SK-N-SH (cell line): ENCODE data around the gene GUCA1A. TPM values are rescaled to one million over a fixed set of nuclear protein-coding genes. Genes with fewer than 3 reads are reported as not detected.
A peak's percentile ranks its signal among the peaks of the same experiment; 100 is the strongest.

Experiments used
- CTCF ChIA-PET: fragments of 300-600, 350-600 bp; formaldehyde crosslinking; extraction: SDS; loops from one replicate; lab custom pipeline; 2021; lab: Yijun Ruan, JAX
- POLR2A ChIA-PET: fragments of 350-600 bp; sonication (Branson Sonifier 250); formaldehyde crosslinking; extraction: SDS; loops from one replicate; lab custom pipeline; 2020; ENCODE audit warnings: antibody characterized with exemption, inconsistent platforms; lab: Yijun Ruan, JAX
- DNase-seq: peaks from one replicate; pipeline ENCODE4 v3.0.0; 2012
- H2AFZ ChIP-seq: fragments of 200-600 bp; sonication (generic); 2 replicates; pipeline ENCODE4 v1.8.1; 2016; ENCODE audit warnings: antibody characterized with exemption, mild to moderate bottlenecking, low read depth
- H3F3A ChIP-seq: fragments of 200-600 bp; sonication (generic); replicated peaks from 2 replicates; pipeline ENCODE3; 2016; ENCODE audit warnings: antibody characterized with exemption, mild to moderate bottlenecking; ENCODE audit not compliant: insufficient read depth
- H3K27ac ChIP-seq, 2 experiments: fragments of 200-500 bp in 1 of 2; fragments of 200-600 bp in 1 of 2; sonication (Bioruptor generic) in 1 of 2; sonication (generic), shearing (Covaris generic) in 1 of 2; 2 replicates each; pipeline versions ENCODE4 v1.5.1 to v1.6.1; 2014 to 2016; ENCODE audit warnings: low read depth in 2 of 2, inconsistent platforms in 1 of 2, low read length in 1 of 2, mild to moderate bottlenecking in 1 of 2, mixed read lengths in 1 of 2
- H3K27me3 ChIP-seq: fragments of 200-600 bp; sonication (generic), shearing (Covaris generic); 2 replicates; pipeline ENCODE4 v1.6.1; 2016; ENCODE audit warnings: mixed run types; ENCODE audit not compliant: insufficient read depth
- H3K36me3 ChIP-seq, 2 experiments: fragments of 200-500 bp in 1 of 2; fragments of 200-600 bp in 1 of 2; sonication (Bioruptor generic) in 1 of 2; sonication (generic) in 1 of 2; replicated peaks in 1 of 2; 2 replicates each; pipeline versions ENCODE3 to v1.5.1; 2014 to 2016; ENCODE audit warnings: low read length in 1 of 2, mild to moderate bottlenecking in 1 of 2; ENCODE audit not compliant: insufficient read depth in 2 of 2, control insufficient read depth in 1 of 2
- H3K4me1 ChIP-seq, 2 experiments: fragments of 200-500 bp in 1 of 2; fragments of 200-600 bp in 1 of 2; sonication (Bioruptor generic) in 1 of 2; sonication (generic), shearing (Covaris generic) in 1 of 2; 2 replicates each; pipeline versions ENCODE4 v1.5.1 to v1.6.1; 2014 to 2016; ENCODE audit warnings: low read depth in 1 of 2, low read length in 1 of 2, mixed run types in 1 of 2; ENCODE audit not compliant: insufficient read depth in 2 of 2, control insufficient read depth in 1 of 2
- H3K4me2 ChIP-seq: fragments of 200-600 bp; sonication (generic), shearing (Covaris generic); 2 replicates; pipeline ENCODE4 v1.6.1; 2017; ENCODE audit warnings: mixed run types
- H3K4me3 ChIP-seq, 2 experiments: fragments of 200-500 bp in 1 of 2; fragments of 200-600 bp in 1 of 2; sonication (Bioruptor generic) in 1 of 2; sonication (generic), shearing (Covaris generic) in 1 of 2; 2 replicates each; pipeline versions ENCODE4 v1.5.1 to v1.8.1; 2014 to 2016; ENCODE audit warnings: low read depth in 2 of 2, inconsistent platforms in 1 of 2, low read length in 1 of 2, mild to moderate bottlenecking in 1 of 2, mixed read lengths in 1 of 2, moderate library complexity in 1 of 2
- H3K79me2 ChIP-seq: fragments of 200-600 bp; sonication (generic); 2 replicates; pipeline ENCODE4 v1.8.1; 2017; ENCODE audit warnings: mild to moderate bottlenecking; ENCODE audit not compliant: insufficient read depth
- H3K9ac ChIP-seq: fragments of 200-600 bp; sonication (generic); 2 replicates; pipeline ENCODE4 v1.6.1; 2017; ENCODE audit warnings: mixed run types
- H3K9me2 ChIP-seq: fragments of 200-600 bp; sonication (generic); 2 replicates; pipeline ENCODE4 v1.6.1; 2017; ENCODE audit warnings: mixed run types
- H3K9me3 ChIP-seq: fragments of 200-600 bp; sonication (generic); 2 replicates; pipeline ENCODE4 v1.6.1; 2017; ENCODE audit warnings: mixed run types, mild to moderate bottlenecking, moderate library complexity
- H4K20me1 ChIP-seq: fragments of 200-600 bp; sonication (generic); 2 replicates; pipeline ENCODE4 v1.6.1; 2017; ENCODE audit warnings: mild to moderate bottlenecking, mixed run types; ENCODE audit not compliant: insufficient read depth
- CHD2 ChIP-seq: fragments of 150-350 bp; IDR thresholded peaks from 2 replicates; pipeline ENCODE4 v1.6.1; 2018; ENCODE audit warnings: low read length; ENCODE audit not compliant: partially characterized antibody
- EP300 ChIP-seq, 2 experiments: IDR thresholded peaks; 2 replicates each; pipeline versions ENCODE4 v1.4.0 to v1.6.1; 2012; ENCODE audit warnings: borderline replicate concordance in 1 of 2, low read depth in 1 of 2, low read length in 1 of 2
- FOSL2 ChIP-seq: IDR thresholded peaks from 2 replicates; pipeline ENCODE4 v1.4.0; 2012; ENCODE audit warnings: low read depth, mild to moderate bottlenecking, moderate library complexity, borderline replicate concordance
- GATA2 ChIP-seq: sonication (generic); formaldehyde crosslinking; IDR thresholded peaks from 2 replicates; pipeline ENCODE4 v1.5.0; 2020; ENCODE audit warnings: mild to moderate bottlenecking, missing genetic modification reagents
- JUND ChIP-seq: IDR thresholded peaks from 2 replicates; pipeline ENCODE4 v1.4.0; 2012
- MXI1 ChIP-seq: IDR thresholded peaks from 2 replicates; pipeline ENCODE4 v1.6.1; 2012; ENCODE audit warnings: mild to moderate bottlenecking, low read depth, low read length, improper control_type of control experiment
- NFIC ChIP-seq: IDR thresholded peaks from 2 replicates; pipeline ENCODE4 v1.4.0; 2012; ENCODE audit warnings: borderline replicate concordance
- NRF1 ChIP-seq: IDR thresholded peaks from 2 replicates; pipeline ENCODE4 v1.6.1; 2012; ENCODE audit warnings: low read depth, mild to moderate bottlenecking, low read length
- POLR2AphosphoS5 ChIP-seq: IDR thresholded peaks from 2 replicates; pipeline ENCODE4 v1.6.1; 2012; ENCODE audit warnings: low read depth, low read length
- TAF1 ChIP-seq: IDR thresholded peaks from 2 replicates; pipeline ENCODE4 v1.6.1; 2012; ENCODE audit warnings: low read depth, mild to moderate bottlenecking, low read length, moderate library complexity, borderline replicate concordance
- YY1 ChIP-seq: IDR thresholded peaks from 2 replicates; pipeline ENCODE4 v1.4.0; 2012; ENCODE audit warnings: low read depth, mild to moderate bottlenecking
- WGBS: methylation state at CpG from one replicate; pipeline ENCODE4 v1.1.6; 2017; ENCODE audit warnings: low lambda C conversion rate; 5-methylcytosine and 5-hydroxymethylcytosine counted together
- polyA plus RNA-seq, 3 experiments: library from polyadenylated mRNA; depleted of rRNA; stranded (reverse); fragments of >200 nt; gene quantifications; 2 replicates each; pipeline ENCODE4 v1.2.3, GENCODE V29; 2012
- TF ChIP-seq, protein P1 (sequence below): IDR thresholded peaks from 2 replicates; pipeline ENCODE4 v1.4.0; 2012; ENCODE audit warnings: low read depth, borderline replicate concordance
- TF ChIP-seq, protein P2 (sequence below): IDR thresholded peaks from 2 replicates; pipeline ENCODE4 v1.4.0; 2012; ENCODE audit warnings: low read depth

The GUCA1A gene
- polyA plus RNA-seq, 1 of the 3 experiments (the other 2 are of a cell fraction), result 0.77 TPM

DNA sequence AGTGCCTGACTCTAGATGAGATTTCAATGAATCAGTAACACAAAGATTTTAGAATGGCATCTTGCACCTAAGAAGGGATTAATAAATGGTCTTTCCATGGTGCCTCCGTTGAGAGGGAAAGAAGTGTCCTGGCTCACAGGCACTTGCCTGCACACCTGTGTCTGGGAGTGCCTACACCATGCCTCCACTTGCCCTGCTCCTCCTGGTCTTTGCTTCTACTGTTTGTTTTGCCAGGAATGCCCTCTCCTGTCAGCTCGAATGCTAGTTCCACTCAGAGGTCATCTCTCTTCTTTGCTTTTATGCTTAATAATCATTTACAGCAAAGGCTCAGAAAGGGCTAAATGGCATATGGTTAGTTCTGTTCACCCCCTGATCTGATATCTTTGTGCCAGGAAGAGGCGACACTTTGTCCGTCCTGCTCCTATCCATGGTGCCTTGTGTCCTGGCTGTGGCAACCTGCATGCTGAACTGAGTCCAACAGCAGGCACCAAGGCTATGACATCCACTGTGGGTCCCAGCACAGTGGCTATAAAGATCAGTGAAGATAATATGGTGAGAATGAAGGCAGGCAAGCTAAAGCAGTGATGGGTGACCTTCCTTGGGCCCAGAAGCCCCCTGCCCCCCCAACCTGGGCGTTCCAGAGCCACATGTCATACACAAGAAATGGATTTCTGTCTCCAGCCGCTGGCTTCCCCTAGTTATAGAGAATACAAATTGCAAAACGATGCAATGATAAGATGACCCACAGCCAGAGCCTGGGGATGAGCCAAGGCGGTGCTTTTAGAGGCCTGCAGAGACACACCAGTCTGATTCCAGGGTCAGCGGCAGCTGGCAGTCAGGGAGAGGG lies 32.2 kb upstream of the GUCA1A start:
- CTCF ChIA-PET, result interaction anchor here (0.6 to 1.2 kb wide), 2 partner anchors 11 to 54 kb away, joined by 3 read pairs; no protein-coding TSS in a partner anchor
- WGBS, result 72% methylated on average over 9 of the region's 9 CpGs
- H2AFZ ChIP-seq, result no peak overlapping the region

DNA sequence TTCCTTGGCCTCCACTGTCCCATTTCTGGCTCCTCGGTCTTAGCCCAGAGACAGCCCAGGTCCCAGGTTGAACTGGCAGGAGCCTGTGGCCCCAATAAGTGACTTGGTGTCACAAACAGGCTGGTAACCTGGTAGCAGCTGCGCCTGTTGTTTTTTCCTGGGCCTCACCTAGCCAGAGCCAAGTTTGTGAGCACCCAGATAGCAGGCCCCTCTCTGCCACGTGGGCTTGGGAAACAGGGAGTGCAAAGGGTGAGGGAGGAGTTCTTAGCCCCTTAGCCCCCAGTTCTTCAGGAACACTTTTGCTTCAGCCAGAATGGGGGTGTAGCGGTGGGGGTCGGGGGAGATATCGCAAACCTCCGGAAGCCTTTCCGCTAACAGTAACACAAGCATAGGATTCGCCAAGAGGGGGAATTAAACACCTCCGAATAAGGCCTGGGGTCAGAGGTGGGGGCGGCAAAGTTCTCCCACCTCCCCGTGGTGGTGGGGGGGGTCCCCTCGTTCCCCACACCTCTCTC lies 31.5 kb upstream of the GUCA1A start:
- Histone ChIP-seq H3K4me1 (peaks cover 14 to 33% of the 10 kb centered on the region in 2 experiments; a peak in 3 of 4 replicates), H3K4me2 (no peak overlapping the region), H4K20me1 (no peaks in the 10 kb centered on the region), H3K36me3 (no peaks in the 10 kb centered on the region), H3K79me2 (no peaks in the 10 kb centered on the region)
- 76% methylated on average over 12 of the region's 13 CpGs for WGBS
- no peak for DNase-seq
- POLR2A ChIA-PET, result no interaction called here
- TF ChIP-seq YY1 (no peak), CHD2 (no peak), NFIC (no peak), JUND (no peak)
- TF ChIP-seq, protein P1, sequence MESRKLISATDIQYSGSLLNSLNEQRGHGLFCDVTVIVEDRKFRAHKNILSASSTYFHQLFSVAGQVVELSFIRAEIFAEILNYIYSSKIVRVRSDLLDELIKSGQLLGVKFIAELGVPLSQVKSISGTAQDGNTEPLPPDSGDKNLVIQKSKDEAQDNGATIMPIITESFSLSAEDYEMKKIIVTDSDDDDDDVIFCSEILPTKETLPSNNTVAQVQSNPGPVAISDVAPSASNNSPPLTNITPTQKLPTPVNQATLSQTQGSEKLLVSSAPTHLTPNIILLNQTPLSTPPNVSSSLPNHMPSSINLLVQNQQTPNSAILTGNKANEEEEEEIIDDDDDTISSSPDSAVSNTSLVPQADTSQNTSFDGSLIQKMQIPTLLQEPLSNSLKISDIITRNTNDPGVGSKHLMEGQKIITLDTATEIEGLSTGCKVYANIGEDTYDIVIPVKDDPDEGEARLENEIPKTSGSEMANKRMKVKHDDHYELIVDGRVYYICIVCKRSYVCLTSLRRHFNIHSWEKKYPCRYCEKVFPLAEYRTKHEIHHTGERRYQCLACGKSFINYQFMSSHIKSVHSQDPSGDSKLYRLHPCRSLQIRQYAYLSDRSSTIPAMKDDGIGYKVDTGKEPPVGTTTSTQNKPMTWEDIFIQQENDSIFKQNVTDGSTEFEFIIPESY, result no peak
- TF ChIP-seq, all 33 proteins: peak for 0
- CTCF ChIA-PET, result interaction anchor here (0.6 to 1.2 kb wide), 2 partner anchors 10 to 55 kb away, joined by 3 read pairs; no protein-coding TSS in a partner anchor
- H2AFZ ChIP-seq, result no peak overlapping the region
- no peak overlapping the region for H3K9ac ChIP-seq
- H3K27ac ChIP-seq, result peak overlapping the region in 1 of 2 experiments; percentile 79; a peak in 3 of 4 replicates
- H3K9me2 ChIP-seq, result no peaks in the 10 kb centered on the region
- H3K4me3 ChIP-seq, result no peak overlapping the region
- no peaks in the 10 kb centered on the region for H3F3A ChIP-seq
- H3K9me3 ChIP-seq, result no peaks in the 10 kb centered on the region
- H3K27me3 ChIP-seq, result no peaks in the 10 kb centered on the region

More for the DNA sequence above, 32.2 kb upstream of the GUCA1A start:
- no peaks in the 10 kb centered on the region for H3K27me3 ChIP-seq
- no peak overlapping the region for H3K4me3 ChIP-seq
- no peaks in the 10 kb centered on the region for H3K9me3 ChIP-seq
- POLR2A ChIA-PET, result interaction anchor here (0.5 kb wide), 1 partner anchor 22 kb away, joined by 4 read pairs; no protein-coding TSS in a partner anchor
- H3K4me2 ChIP-seq, result no peak overlapping the region
- TF ChIP-seq TAF1 (no peak), GATA2 (CRISPR knock-in tag) (peak; percentile 65), NRF1 (no peak), POLR2AphosphoS5 (no peak), EP300 (IDR thresholded peaks at IDR 0.05; ENCODE audit: borderline replicate concordance in 1 of 2, low read depth in 1 of 2, low read length in 1 of 2) (peak in 1 of 2 experiments; percentile 9; a peak in 1 of 4 replicates), FOSL2 (no peak), MXI1 (peak; percentile 59; the same call in 1 of the 2 replicates)
- TF ChIP-seq, protein P2, sequence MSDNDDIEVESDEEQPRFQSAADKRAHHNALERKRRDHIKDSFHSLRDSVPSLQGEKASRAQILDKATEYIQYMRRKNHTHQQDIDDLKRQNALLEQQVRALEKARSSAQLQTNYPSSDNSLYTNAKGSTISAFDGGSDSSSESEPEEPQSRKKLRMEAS, result no peak
- TF ChIP-seq, all 33 proteins: peak for 3
- no peaks in the 10 kb centered on the region for H4K20me1 ChIP-seq
- peak overlapping the region in 1 of 2 experiments; percentile 79; a peak in 3 of 4 replicates for H3K27ac ChIP-seq
- peaks cover 19 to 37% of the 10 kb centered on the region in 2 experiments; a peak in 3 of 4 replicates for H3K4me1 ChIP-seq
- H3K9me2 ChIP-seq, result no peaks in the 10 kb centered on the region
- peak; percentile 84 for DNase-seq
- H3F3A ChIP-seq, result no peaks in the 10 kb centered on the region
- H3K36me3 ChIP-seq, result no peaks in the 10 kb centered on the region
- no peaks in the 10 kb centered on the region for H3K79me2 ChIP-seq
- H3K9ac ChIP-seq, result no peak overlapping the region
